Mammary epithelial cell (primary cell): ENCODE data around the gene STAT5B.

ENCODE experiments used
- CTCF ChIP-seq, 2 donors: IDR thresholded peaks in 1 of 2; conservative IDR thresholded peaks in 1 of 2; 2 replicates each; pipeline ENCODE4 v1.5.1; 2011 to 2012; ENCODE audit warnings: inconsistent platforms in 2 of 2, low read length in 2 of 2, mild to moderate bottlenecking in 2 of 2, control low read depth in 1 of 2, low read depth in 1 of 2; ENCODE audit not compliant: insufficient read depth in 1 of 2; ENCODE audit errors: extremely low read depth in 1 of 2
- EZH2 ChIP-seq: IDR thresholded peaks from 2 replicates; pipeline ENCODE4 v1.6.1; 2012; ENCODE audit warnings: low read length, inconsistent platforms, borderline replicate concordance

DNA sequence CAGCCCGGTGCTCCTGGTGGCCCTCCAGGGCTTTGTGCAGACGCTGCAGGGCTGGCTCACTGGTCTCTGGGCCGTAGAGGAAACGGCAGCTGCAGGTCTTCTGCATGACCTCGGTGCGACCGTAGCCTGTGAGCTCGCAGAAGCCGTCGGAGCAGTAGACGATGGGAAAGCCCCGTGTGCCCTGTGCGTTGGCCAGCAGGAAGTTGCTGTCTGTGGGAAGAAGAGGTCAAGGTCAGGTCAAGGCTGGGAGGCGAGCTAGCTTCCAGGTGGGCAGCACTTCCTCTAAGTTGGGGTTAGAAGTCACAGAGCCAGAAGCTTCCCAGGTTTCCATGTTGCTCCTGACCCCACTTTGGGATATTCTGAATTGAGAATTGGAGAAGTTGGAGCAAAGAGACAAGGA lies 97.4 kb downstream of the STAT5B start:
- TF ChIP-seq CTCF (conservative IDR thresholded peaks at IDR 0.05 in 1 of 2, IDR thresholded peaks at IDR 0.05 in 1 of 2; ENCODE audit: extremely low read depth in 1 of 2, insufficient read depth in 1 of 2, low read depth in 1 of 2, low read length in 2 of 2) = no peak
- no peak for TF ChIP-seq EZH2
